SK-N-SH treated with all-trans-retinoic acid at 6 μM for 48 hours (cell line): Measurements from ENCODE around the gene TRIM46.
"Not testable (repeated sequence)": the region's sequence is repeated elsewhere in the genome, so short reads cannot be mapped to it uniquely, and the experiment has no call there.

Experiments used
- RARB ChIP-seq: fragments of 250-450 bp; sonication (Bioruptor Pico); IDR thresholded peaks from 2 replicates; pipeline ENCODE4 v1.8.0; 2021; ENCODE audit warnings: mild to moderate bottlenecking, moderate library complexity
- TOX ChIP-seq: fragments of 250-450 bp; sonication (Bioruptor Pico); IDR thresholded peaks from 2 replicates; pipeline ENCODE4 v1.8.0; 2021; ENCODE audit warnings: mild to moderate bottlenecking, moderate library complexity, borderline replicate concordance
- ZFP3 ChIP-seq: fragments of 250-450 bp; sonication (Bioruptor Pico); IDR thresholded peaks from 2 replicates; pipeline ENCODE4 v1.5.0; 2020; ENCODE audit warnings: mild to moderate bottlenecking, moderate library complexity
- ZFP30 ChIP-seq: fragments of 450-650 bp; formaldehyde crosslinking; IDR thresholded peaks from 2 replicates; pipeline ENCODE4 v1.5.0; 2022; ENCODE audit warnings: mild to moderate bottlenecking, moderate library complexity
- TF ChIP-seq, protein P1 (sequence below): fragments of 250-450 bp; sonication (Bioruptor Pico); IDR thresholded peaks from 2 replicates; pipeline ENCODE4 v1.8.0; 2020; ENCODE audit warnings: mild to moderate bottlenecking, moderate library complexity, borderline replicate concordance

DNA sequence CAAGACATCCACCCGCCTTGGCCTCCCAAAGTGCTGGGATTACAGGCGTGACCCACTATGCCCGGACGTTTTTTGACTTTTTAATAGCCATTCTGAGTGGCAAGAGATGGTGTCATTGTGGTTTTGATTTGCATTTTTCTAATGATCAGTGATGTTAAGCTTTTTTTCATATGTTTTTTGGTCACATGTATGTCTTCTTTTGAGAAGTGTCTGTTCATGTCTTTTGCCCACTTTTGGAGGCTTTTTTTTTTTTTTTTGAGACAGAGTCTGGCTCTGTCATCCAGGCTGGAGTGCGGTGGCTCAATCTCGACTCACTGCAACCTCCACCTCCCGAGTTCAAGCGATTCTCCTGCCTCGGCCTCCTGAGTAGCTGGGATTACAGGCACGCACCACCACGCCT is 9.0 kb upstream of the TRIM46 start:
- TF ChIP-seq ZFP30 (CRISPR knock-in tag); TOX; RARB (CRISPR knock-in tag); ZFP3: not testable (repeated sequence)
- TF ChIP-seq, protein P1, sequence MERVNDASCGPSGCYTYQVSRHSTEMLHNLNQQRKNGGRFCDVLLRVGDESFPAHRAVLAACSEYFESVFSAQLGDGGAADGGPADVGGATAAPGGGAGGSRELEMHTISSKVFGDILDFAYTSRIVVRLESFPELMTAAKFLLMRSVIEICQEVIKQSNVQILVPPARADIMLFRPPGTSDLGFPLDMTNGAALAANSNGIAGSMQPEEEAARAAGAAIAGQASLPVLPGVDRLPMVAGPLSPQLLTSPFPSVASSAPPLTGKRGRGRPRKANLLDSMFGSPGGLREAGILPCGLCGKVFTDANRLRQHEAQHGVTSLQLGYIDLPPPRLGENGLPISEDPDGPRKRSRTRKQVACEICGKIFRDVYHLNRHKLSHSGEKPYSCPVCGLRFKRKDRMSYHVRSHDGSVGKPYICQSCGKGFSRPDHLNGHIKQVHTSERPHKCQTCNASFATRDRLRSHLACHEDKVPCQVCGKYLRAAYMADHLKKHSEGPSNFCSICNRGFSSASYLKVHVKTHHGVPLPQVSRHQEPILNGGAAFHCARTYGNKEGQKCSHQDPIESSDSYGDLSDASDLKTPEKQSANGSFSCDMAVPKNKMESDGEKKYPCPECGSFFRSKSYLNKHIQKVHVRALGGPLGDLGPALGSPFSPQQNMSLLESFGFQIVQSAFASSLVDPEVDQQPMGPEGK (CRISPR knock-in tag), result not testable (repeated sequence)
